AG20443 (cell line): ENCODE measurements around the gene IL11RA.

Source experiments
- DNase-seq: peaks from one replicate; pipeline ENCODE4 v3.0.0; 2012; ENCODE audit warnings: low spot score, mixed read lengths

IL11RA gene

GRCh38 chr9:34654323-34655051 is 2.5 kb downstream of the IL11RA start:
- DNase-seq: peak; percentile 77

DNA sequence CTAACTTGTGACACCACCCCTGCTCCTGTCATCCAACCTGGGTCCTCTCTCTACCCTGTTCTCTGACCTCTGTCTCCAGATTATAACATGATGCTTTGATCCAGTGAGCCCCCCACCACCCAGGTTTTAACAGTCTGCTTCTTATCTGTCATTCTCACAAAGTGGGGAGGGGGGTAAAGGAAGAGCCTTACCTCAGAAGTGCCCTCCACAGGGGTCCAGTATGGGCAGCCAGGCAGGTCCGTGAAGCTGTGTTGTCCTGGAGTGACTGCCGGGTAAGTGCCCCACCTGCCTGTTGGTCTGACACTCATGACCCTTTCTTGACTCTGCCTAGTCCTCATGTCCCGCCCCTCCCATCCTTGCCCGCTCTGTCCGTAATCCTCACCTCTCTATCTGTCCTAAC is 3.4 kb downstream of the IL11RA start:
- no peak for DNase-seq

- no peak for DNase-seq
Observed at GRCh38 chr9:34656992-34657391, 5.0 kb downstream of the IL11RA start.

DNA sequence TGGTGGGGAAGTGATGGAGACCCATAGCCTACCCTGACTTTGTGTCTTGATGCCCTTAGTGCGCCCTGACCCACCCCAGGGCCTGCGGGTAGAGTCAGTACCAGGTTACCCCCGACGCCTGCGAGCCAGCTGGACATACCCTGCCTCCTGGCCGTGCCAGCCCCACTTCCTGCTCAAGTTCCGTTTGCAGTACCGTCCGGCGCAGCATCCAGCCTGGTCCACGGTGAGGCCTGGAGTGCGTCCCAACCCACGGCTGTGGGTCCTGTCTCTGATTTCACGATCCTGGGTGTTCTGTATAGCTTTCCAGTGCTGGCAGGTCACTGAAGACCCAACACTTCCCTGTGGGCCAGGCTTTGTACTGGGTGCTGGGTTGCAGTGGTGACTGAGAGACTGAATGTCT is 6.5 kb downstream of the IL11RA start:
- DNase-seq: no peak

GRCh38 chr9:34659592-34660253 is 7.7 kb downstream of the IL11RA start:
- no peak for DNase-seq

GRCh38 chr9:34662526-34663302 is 10.7 kb downstream of the IL11RA start, which contains the start of gene CCL27:
Gene CCL27 (minus strand): TSS chr9:34662657. CDS start chr9:34662633, 24 bp downstream.
- no peak for DNase-seq

- no peak for DNase-seq
Observed at GRCh38 chr9:34663303-34663605, 11.3 kb downstream of the IL11RA start.

DNA sequence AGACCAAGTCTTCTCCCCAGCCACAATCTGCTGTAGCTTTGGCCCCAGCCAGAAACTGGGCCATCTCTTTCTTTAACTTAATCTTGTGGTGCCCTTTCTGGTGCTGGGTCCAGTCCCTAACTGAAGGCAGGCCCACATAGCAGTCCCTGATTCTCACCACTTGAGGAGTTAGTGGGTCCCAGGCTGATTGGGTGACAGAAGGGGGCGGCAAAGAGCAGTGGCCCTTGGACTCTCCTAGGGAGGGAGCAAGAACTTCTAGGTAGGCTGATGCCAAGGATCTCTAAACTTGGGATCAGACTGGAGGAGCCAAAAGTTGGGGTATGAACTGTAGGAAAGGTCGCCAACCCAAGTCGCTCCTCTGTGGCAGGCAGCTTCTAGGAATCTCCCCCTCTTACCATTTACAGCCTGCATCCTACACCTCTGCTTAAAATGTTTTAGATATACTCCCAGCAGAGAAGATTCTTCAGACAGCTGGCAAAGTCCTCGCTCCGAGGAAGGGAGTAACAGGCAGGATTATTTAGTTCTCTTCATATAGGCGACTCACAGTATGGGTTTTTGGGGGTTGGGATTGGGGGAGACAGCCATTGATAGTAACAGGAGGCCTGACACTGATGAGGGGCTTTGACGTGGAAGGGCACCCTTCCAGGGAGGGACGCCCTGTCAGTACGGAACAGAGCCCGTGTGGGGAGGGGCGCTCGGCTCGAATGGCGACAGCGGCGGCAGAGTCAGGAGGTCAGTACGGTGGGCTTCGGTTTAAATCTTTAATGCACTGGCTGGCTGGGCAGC is 12.5 kb downstream of the IL11RA start:
- peak; percentile 84 for DNase-seq

GRCh38 chr9:34665067-34665380 is 13.0 kb downstream of the IL11RA start:
- no peak for DNase-seq

DNA sequence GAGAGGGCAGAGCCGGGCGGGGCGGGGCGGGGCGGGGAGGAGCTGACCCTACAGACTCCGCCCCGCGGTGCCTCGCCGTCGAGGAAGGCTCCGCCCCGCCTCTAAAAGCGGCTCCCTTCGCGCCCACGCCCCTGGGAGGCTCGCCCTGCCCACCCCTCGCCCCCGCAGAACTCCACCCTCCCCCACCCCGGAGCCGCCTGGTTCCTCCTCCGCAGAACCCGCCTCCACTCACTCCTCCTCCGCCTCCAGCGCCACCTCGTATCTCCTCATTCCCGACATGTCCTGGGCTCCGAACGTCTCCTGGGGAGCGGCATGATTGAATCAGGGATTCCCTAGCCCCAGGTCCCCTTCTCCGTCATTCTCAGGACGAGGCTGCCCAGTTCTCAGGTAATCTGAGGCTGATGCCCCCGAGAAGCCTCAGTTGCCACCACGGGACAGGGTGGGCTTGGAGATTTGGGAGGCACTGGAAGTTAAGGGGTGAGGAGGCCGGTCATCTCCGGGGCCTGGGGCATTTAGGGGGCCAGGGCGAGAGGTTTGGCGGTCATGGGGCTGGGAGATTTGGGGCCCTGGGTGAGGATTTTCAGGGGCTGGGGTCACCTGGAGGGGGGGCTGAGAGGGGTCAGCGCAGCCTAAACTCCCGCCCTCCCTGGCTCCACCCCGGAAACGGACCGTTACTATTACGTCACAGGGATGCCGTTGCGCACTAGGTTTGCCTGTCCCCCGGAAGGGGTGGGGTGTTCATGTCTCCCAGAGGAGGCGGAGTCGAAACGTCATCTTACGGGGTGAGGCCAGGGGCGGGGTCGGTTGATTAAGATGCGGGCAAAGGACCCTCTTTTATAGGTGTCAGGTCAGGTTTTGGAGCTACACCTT is 13.6 kb downstream of the IL11RA start:
- peak; percentile 97 for DNase-seq

DNA sequence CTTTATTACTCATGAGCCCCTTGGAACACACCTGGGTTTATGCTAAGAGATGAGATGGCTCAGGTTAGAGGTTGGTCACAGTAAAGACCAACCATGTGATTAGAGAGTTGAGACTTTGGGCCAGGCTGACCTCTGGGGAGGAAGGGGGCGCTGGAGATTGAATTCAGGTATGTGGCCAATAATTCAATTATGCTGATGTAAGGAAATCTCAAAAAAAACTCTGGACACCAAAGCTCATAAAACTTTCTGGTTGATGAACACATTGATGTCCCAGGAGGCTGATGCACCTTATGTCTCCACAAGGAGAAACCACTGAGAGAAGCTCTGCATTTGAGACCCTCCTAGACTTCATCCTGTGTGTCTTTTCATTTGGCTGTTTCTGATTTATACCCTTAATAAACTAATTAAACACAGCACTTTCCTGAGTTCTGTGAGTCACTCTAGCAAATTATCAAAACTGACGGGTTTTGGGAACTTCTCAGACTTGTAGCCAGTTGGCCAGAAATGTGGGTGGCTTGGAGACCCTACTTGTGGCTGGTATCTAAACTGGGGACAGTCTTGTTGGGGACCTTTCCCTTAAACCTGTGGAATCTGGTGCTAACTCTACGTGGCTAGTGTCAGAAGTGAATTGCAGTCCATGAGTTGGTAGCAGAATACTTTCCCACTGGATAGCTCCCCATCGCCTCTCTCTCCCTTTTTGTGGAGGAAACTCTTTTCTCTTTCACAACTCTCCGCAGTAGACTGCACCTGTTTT is 18.0 kb downstream of the IL11RA start:
- DNase-seq: no peak

DNA sequence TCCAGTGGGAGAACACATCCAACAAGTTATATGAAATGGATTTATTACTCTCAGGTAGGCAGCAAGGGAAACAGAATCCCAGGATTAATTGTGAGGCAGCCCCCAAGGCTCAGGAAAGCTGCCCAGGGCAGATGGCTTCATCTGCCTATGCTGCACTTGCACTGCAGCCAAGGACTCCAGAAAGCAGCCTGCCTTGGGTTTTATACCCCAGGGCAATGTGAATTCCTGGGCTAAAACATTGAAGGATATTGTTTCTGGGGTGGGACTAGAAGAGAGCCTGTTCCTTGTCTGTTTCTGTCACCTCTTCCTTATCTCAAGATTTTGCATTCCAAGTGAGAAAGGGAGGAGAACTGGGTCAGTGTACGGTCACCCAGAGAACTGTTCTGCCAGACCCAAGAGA is 19.3 kb downstream of the IL11RA start:
- DNase-seq: no peak

GRCh38 chr9:34674440-34674839 is 22.5 kb downstream of the IL11RA start:
- DNase-seq: no peak

DNA sequence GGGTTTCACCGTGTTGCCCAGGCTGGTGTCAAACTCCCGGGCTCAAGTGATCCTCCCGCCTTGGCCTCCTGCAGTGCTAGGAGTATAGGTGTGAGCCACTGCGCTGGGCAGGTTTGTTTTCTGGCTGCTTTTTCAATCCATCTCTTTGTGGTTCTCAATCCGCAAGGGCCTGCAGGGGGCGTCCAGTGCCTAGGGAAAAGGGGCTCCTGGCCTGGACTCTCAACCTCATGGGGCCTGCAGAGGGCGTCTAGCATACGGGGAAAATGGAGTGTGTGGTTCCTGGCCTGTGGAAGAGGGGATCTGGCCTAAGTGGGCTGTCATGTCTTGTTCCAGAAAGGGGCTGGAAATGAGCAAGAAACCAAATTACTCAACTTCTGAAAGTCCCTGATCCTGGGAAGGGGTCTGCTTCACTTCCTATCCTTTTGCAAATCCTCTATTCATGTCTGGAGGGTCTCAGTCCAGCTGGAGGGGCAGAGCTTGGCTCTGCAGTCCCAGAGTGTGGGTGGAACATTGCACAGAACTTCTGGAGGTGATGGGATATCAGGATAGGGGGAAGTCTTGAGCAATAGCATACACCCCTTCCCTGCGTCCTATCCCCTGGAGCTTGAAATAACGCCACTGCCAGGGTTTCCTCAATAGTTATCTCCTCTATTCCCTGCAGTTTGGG is 23.2 kb downstream of the IL11RA start:
- DNase-seq: peak; percentile 81

DNA sequence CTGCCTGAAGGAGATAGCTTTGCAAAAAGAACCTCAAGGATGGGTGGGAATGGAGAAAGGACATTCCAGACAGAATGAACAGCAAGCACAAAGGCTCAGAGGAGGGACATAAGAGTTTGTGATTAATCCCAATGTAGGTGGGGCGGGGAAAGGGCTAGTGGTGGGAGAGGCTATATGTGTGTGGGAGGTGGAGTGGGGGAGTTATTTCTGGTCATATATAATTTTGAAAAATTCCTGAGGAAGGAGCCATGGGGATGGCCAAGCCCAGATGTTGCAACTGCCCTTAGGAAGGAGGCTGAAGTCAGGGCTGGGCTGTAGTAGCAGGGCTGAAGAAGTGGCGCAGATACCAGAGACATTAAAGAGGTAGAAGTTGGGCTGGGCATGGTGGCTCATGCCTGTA is 23.9 kb downstream of the IL11RA start:
- peak; percentile 33 for DNase-seq

DNA sequence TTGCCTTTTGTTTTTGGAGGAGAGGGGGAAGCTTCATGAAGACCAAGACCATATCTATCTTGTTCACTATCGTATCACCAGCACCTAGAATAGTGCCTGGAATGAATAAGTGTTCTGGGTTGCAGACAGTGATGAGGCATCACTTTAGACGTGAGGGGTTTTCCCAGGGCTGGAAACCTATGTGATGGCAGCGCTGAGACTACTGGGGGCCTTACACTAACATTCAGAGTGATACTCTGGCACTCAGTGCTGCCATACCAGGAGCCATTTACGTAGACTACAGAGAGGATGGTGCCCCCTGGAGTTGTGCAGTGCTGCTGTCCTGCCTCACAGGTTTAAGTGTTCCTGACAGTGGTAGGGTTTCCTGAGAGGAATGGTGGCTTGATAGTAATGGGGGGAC is 32.2 kb downstream of the IL11RA start:
- no peak for DNase-seq

- DNase-seq: no peak
Observed at GRCh38 chr9:34684816-34685215, 32.8 kb downstream of the IL11RA start.

DNA sequence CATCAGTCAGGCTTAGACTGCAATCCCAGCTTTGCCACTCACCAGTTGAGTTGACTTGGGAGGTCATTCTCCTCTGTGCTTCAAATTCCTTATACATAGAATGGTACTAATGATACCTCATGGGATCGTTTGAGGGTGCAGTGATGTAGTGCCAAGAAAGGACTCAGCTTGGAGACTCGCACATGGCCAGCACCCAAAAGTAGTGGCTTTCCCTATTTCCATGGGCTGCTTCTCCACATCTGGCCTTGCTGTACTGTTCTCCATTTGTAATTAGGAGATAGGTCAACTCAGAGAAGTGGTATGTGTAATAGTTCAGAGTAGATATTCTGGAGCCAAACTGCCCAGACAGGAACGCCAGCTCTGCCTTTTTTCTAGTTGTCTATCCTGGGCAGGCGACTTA is 33.6 kb downstream of the IL11RA start:
- peak; percentile 57 for DNase-seq

DNA sequence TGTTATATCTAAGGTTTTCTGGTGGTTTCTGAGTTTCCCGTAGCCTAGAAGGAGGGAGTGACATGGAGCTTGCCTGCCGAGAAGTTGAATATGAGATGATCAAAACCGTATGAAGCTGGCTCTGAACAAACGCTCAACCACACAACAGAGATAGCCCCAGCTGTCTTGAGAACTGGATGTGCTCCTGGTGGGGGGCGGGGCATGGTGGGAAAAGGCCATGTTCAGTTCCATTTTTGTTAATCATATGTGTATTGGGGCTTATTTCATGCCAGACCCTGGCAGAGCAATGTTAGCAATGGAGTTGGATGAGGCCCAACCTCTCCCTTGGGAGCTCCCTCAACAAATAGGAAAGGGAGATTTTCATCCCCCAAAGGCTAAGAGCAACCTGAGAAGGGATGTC is 34.2 kb downstream of the IL11RA start:
- DNase-seq: peak; percentile 43

DNA sequence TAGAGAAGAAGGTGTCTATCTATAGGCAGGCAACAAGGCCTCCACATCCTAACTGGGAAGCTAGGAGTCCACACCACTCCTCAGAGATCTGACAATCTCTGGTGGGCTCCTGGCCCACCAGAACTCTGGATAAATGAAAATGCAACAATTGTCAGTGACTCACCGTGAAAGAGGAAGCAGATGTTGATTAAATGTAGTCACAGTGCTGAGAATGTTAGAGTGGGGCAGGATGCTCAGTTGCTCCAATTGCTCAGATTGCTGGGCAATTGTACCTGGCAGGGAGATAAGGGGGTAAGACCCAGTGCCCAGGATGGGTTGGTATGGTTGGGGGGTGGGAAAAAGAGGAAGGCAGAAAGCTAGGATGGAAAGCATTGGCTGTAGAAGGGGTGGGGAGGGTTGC is 34.7 kb downstream of the IL11RA start:
- peak; percentile 43 for DNase-seq
